Naive B cell (primary cell): ENCODE measurements around the gene TEX52. TPM values are rescaled to one million over a fixed set of nuclear protein-coding genes. Genes with fewer than 3 reads are reported as not detected.

Experiments used
- ATAC-seq, 2 donors: fragments of 150-1000 bp; cut with Tn5 transposase; 2 replicates each; pipeline ENCODE4 v1.10.0; 2021; ENCODE audit warnings: low read depth in 2 of 2, mild to moderate bottlenecking in 2 of 2, moderate library complexity in 2 of 2
- DNase-seq: peaks from one replicate; pipeline ENCODE4 v3.0.0; 2022
- H3K27ac Mint-ChIP-seq, 6 donors: one replicate each; pipeline ENCODE4 v1.8.0; 2020 to 2022; ENCODE audit warnings: mild to moderate bottlenecking in 6 of 6, mixed read lengths in 6 of 6, moderate library complexity in 5 of 6, inconsistent platforms in 2 of 6
- H3K27me3 Mint-ChIP-seq, 3 donors: one replicate each; pipeline ENCODE4 v1.8.0; 2021 to 2022; ENCODE audit warnings: mixed read lengths in 3 of 3, mild to moderate bottlenecking in 1 of 3
- H3K36me3 Mint-ChIP-seq, 2 donors: one replicate each; pipeline ENCODE4 v1.8.0; 2020 to 2022; ENCODE audit warnings: mixed read lengths in 2 of 2, inconsistent platforms in 1 of 2, mild to moderate bottlenecking in 1 of 2
- H3K4me1 Mint-ChIP-seq, 3 donors: one replicate each; pipeline ENCODE4 v1.8.0; 2020 to 2022; ENCODE audit warnings: mixed read lengths in 3 of 3, inconsistent platforms in 1 of 3, mild to moderate bottlenecking in 1 of 3, moderate library complexity in 1 of 3
- H3K4me3 Mint-ChIP-seq, 8 donors: one replicate each; pipeline ENCODE4 v1.8.0; 2020 to 2022; ENCODE audit warnings: mild to moderate bottlenecking in 8 of 8, mixed read lengths in 8 of 8, moderate library complexity in 8 of 8, inconsistent platforms in 2 of 8
- H3K9me3 Mint-ChIP-seq, 7 donors: one replicate each; pipeline ENCODE4 v1.8.0; 2020 to 2022; ENCODE audit warnings: mixed read lengths in 7 of 7, mild to moderate bottlenecking in 5 of 7, inconsistent platforms in 2 of 7, moderate library complexity in 1 of 7
- polyA plus RNA-seq, 6 donors: library from polyadenylated mRNA; unstranded; fragments of 300-500 nt; fragmentation: Illumina TruSeq; gene quantifications; one replicate each; pipeline ENCODE4 v1.2.3, GENCODE V29; 2021; ENCODE audit warnings: low read depth in 6 of 6

TEX52 gene
- polyA plus RNA-seq, 6 donors from 2014 or later = not detected

- Mint-ChIP-seq H3K4me1 (peaks cover 0 to 4% (median 4%) of the 10 kb centered on the region in 3 donors), H3K4me3 (no peak overlapping the region), H3K27ac (no peak overlapping the region), H3K27me3 (no peaks in the 10 kb centered on the region), H3K9me3 (no peaks in the 10 kb centered on the region), H3K36me3 (no peaks in the 10 kb centered on the region)
- ATAC-seq (no peak), DNase-seq (no peak)
Observed at GRCh38 chr12:2858334-2858733, 1.5 kb upstream of the TEX52 start.

GRCh38 chr12:2857576-2857975, 737 bp upstream of the TEX52 start:
- H3K27me3 Mint-ChIP-seq = no peaks in the 10 kb centered on the region
- no peak for DNase-seq
- H3K9me3 Mint-ChIP-seq = no peaks in the 10 kb centered on the region
- no peak overlapping the region for H3K27ac Mint-ChIP-seq
- ATAC-seq = no peak
- no peak overlapping the region for H3K4me3 Mint-ChIP-seq
- peaks cover 0 to 4% (median 4%) of the 10 kb centered on the region in 3 donors for H3K4me1 Mint-ChIP-seq
- no peaks in the 10 kb centered on the region for H3K36me3 Mint-ChIP-seq

- Mint-ChIP-seq H3K36me3 (no peaks in the 10 kb centered on the region), H3K4me3 (no peak overlapping the region), H3K9me3 (no peaks in the 10 kb centered on the region), H3K27me3 (no peaks in the 10 kb centered on the region), H3K4me1 (peaks cover 0 to 4% (median 4%) of the 10 kb centered on the region in 3 donors), H3K27ac (peak overlapping the region in 2 of 6 donors; percentile 61 to 70)
- ATAC-seq = no peak
- no peak for DNase-seq
Observed at GRCh38 chr12:2856051-2856450, 788 bp downstream of the TEX52 start.

GRCh38 chr12:2855546-2855945, 1.3 kb downstream of the TEX52 start:
- no peaks in the 10 kb centered on the region for H3K9me3 Mint-ChIP-seq
- H3K36me3 Mint-ChIP-seq = no peaks in the 10 kb centered on the region
- H3K4me1 Mint-ChIP-seq = peaks cover 0 to 4% (median 4%) of the 10 kb centered on the region in 3 donors
- H3K4me3 Mint-ChIP-seq = no peak overlapping the region
- no peak for DNase-seq
- no peaks in the 10 kb centered on the region for H3K27me3 Mint-ChIP-seq
- no peak for ATAC-seq
- peak overlapping the region in 1 of 6 donors; percentile 70 for H3K27ac Mint-ChIP-seq

GRCh38 chr12:2854669-2855453, 2.0 kb downstream of the TEX52 start:
- H3K36me3 Mint-ChIP-seq = no peaks in the 10 kb centered on the region
- H3K27me3 Mint-ChIP-seq = no peaks in the 10 kb centered on the region
- H3K4me3 Mint-ChIP-seq = no peak overlapping the region
- peak overlapping the region in 1 of 6 donors; percentile 37 for H3K27ac Mint-ChIP-seq
- H3K4me1 Mint-ChIP-seq = peaks cover 0 to 4% (median 4%) of the 10 kb centered on the region in 3 donors
- DNase-seq (no peak), ATAC-seq (no peak)
- no peaks in the 10 kb centered on the region for H3K9me3 Mint-ChIP-seq

GRCh38 chr12:2853626-2854025, 3.2 kb downstream of the TEX52 start:
- H3K9me3 Mint-ChIP-seq = no peaks in the 10 kb centered on the region
- no peak overlapping the region for H3K4me3 Mint-ChIP-seq
- no peak overlapping the region for H3K27ac Mint-ChIP-seq
- peaks cover 0 to 9% of the 10 kb centered on the region in 2 donors for H3K36me3 Mint-ChIP-seq
- ATAC-seq (peak; percentile 32 to 39), DNase-seq (peak; percentile 12)
- H3K4me1 Mint-ChIP-seq = peaks cover 0 to 4% (median 4%) of the 10 kb centered on the region in 3 donors
- H3K27me3 Mint-ChIP-seq = no peaks in the 10 kb centered on the region

GRCh38 chr12:2851931-2852330, 4.9 kb downstream of the TEX52 start:
- H3K9me3 Mint-ChIP-seq = no peaks in the 10 kb centered on the region
- H3K4me3 Mint-ChIP-seq = no peak overlapping the region
- peak overlapping the region in 1 of 6 donors; percentile 54 for H3K27ac Mint-ChIP-seq
- no peaks in the 10 kb centered on the region for H3K27me3 Mint-ChIP-seq
- peaks cover 0 to 4% (median 4%) of the 10 kb centered on the region in 3 donors for H3K4me1 Mint-ChIP-seq
- ATAC-seq = no peak
- no peak for DNase-seq
- peaks cover 0 to 23% of the 10 kb centered on the region in 2 donors for H3K36me3 Mint-ChIP-seq

- Mint-ChIP-seq H3K27me3 (no peaks in the 10 kb centered on the region), H3K9me3 (no peaks in the 10 kb centered on the region), H3K4me1 (peaks cover 0 to 4% (median 0%) of the 10 kb centered on the region in 3 donors), H3K36me3 (peaks cover 0 to 23% of the 10 kb centered on the region in 2 donors), H3K4me3 (no peak overlapping the region), H3K27ac (no peak overlapping the region)
- ATAC-seq = no peak
- DNase-seq = no peak
Observed at GRCh38 chr12:2845280-2845679, 11.6 kb downstream of the TEX52 start.

GRCh38 chr12:2844786-2845185, 12.1 kb downstream of the TEX52 start:
- Mint-ChIP-seq H3K9me3 (no peaks in the 10 kb centered on the region), H3K4me3 (no peak overlapping the region), H3K4me1 (peaks cover 0 to 4% (median 2%) of the 10 kb centered on the region in 3 donors), H3K27ac (no peak overlapping the region), H3K27me3 (no peaks in the 10 kb centered on the region), H3K36me3 (peaks cover 0 to 24% of the 10 kb centered on the region in 2 donors)
- DNase-seq (no peak), ATAC-seq (no peak)

GRCh38 chr12:2842948-2843347, 13.9 kb downstream of the TEX52 start:
- no peaks in the 10 kb centered on the region for H3K27me3 Mint-ChIP-seq
- no peaks in the 10 kb centered on the region for H3K9me3 Mint-ChIP-seq
- no peak overlapping the region for H3K27ac Mint-ChIP-seq
- peaks cover 6 to 17% of the 10 kb centered on the region in 2 donors for H3K36me3 Mint-ChIP-seq
- H3K4me3 Mint-ChIP-seq = no peak overlapping the region
- peaks cover 0 to 4% (median 2%) of the 10 kb centered on the region in 3 donors for H3K4me1 Mint-ChIP-seq
- ATAC-seq (no peak), DNase-seq (no peak)

GRCh38 chr12:2841056-2841650, 15.7 kb downstream of the TEX52 start:
- peaks cover 6 to 9% of the 10 kb centered on the region in 2 donors for H3K36me3 Mint-ChIP-seq
- DNase-seq (no peak), ATAC-seq (no peak)
- H3K4me3 Mint-ChIP-seq = no peak overlapping the region
- no peak overlapping the region for H3K27ac Mint-ChIP-seq
- no peaks in the 10 kb centered on the region for H3K9me3 Mint-ChIP-seq
- peaks cover 0 to 4% (median 2%) of the 10 kb centered on the region in 3 donors for H3K4me1 Mint-ChIP-seq
- no peaks in the 10 kb centered on the region for H3K27me3 Mint-ChIP-seq

- DNase-seq = no peak
- Mint-ChIP-seq H3K4me3 (no peak overlapping the region), H3K27me3 (no peaks in the 10 kb centered on the region), H3K27ac (no peak overlapping the region), H3K4me1 (peaks cover 3 to 11% (median 10%) of the 10 kb centered on the region in 3 donors), H3K9me3 (no peaks in the 10 kb centered on the region), H3K36me3 (peaks cover 10 to 20% of the 10 kb centered on the region in 2 donors)
- no peak for ATAC-seq
Observed at GRCh38 chr12:2836574-2836973, 20.3 kb downstream of the TEX52 start.

- no peak for ATAC-seq
- no peaks in the 10 kb centered on the region for H3K27me3 Mint-ChIP-seq
- peak overlapping the region in 1 of 6 donors; percentile 55 for H3K27ac Mint-ChIP-seq
- no peak for DNase-seq
- H3K36me3 Mint-ChIP-seq = peaks cover 12 to 24% of the 10 kb centered on the region in 2 donors
- peaks cover 3 to 11% (median 10%) of the 10 kb centered on the region in 3 donors for H3K4me1 Mint-ChIP-seq
- H3K9me3 Mint-ChIP-seq = no peaks in the 10 kb centered on the region
- H3K4me3 Mint-ChIP-seq = no peak overlapping the region
Observed at GRCh38 chr12:2835691-2836403, 21.0 kb downstream of the TEX52 start.
